Measurements from ENCODE around the gene GNG11.

DNA sequence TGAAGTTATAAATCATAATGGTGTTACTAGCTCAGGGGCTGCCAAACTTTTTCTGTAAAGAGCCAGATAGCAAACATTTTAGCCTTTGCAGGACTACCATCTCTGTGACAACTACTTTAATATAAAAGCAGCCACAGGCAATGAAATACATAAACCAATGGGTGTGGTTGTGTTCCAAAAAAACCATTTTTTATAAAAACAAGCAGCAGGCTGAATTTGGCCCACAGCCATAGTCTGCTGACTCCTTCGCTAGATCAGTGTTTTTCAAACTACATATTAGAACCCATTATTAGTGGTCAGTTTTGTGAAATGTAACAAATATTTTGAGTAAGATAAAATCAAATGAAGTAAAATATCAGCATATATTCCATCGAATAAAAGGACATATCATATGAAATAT is 13.6 kb downstream of the GNG11 start:
- TF ChIP-seq, protein P1, sequence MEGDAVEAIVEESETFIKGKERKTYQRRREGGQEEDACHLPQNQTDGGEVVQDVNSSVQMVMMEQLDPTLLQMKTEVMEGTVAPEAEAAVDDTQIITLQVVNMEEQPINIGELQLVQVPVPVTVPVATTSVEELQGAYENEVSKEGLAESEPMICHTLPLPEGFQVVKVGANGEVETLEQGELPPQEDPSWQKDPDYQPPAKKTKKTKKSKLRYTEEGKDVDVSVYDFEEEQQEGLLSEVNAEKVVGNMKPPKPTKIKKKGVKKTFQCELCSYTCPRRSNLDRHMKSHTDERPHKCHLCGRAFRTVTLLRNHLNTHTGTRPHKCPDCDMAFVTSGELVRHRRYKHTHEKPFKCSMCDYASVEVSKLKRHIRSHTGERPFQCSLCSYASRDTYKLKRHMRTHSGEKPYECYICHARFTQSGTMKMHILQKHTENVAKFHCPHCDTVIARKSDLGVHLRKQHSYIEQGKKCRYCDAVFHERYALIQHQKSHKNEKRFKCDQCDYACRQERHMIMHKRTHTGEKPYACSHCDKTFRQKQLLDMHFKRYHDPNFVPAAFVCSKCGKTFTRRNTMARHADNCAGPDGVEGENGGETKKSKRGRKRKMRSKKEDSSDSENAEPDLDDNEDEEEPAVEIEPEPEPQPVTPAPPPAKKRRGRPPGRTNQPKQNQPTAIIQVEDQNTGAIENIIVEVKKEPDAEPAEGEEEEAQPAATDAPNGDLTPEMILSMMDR (tag by site-specific recombination; IDR thresholded peaks at IDR 0.05) = no peak
- no peak for TF ChIP-seq REPIN1 (tag by site-specific recombination; IDR thresholded peaks at IDR 0.05; ENCODE audit: low read depth)
- TF ChIP-seq ZNF707 (tag by site-specific recombination; IDR thresholded peaks at IDR 0.05) = no peak
- no peak for TF ChIP-seq ZNF184 (tag by site-specific recombination; IDR thresholded peaks at IDR 0.05)
- no peak for TF ChIP-seq ZNF24 (tag by site-specific recombination; IDR thresholded peaks at IDR 0.05)
- no peak for TF ChIP-seq ZFP3 (tag by site-specific recombination; IDR thresholded peaks at IDR 0.05; ENCODE audit: low read depth)
- no peak for TF ChIP-seq ZNF585B (tag by site-specific recombination; IDR thresholded peaks at IDR 0.05)
- TF ChIP-seq, protein P2, sequence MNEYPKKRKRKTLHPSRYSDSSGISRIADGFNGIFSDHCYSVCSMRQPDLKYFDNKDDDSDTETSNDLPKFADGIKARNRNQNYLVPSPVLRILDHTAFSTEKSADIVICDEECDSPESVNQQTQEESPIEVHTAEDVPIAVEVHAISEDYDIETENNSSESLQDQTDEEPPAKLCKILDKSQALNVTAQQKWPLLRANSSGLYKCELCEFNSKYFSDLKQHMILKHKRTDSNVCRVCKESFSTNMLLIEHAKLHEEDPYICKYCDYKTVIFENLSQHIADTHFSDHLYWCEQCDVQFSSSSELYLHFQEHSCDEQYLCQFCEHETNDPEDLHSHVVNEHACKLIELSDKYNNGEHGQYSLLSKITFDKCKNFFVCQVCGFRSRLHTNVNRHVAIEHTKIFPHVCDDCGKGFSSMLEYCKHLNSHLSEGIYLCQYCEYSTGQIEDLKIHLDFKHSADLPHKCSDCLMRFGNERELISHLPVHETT (tag by site-specific recombination; IDR thresholded peaks at IDR 0.05) = no peak
- no peak for TF ChIP-seq ZNF501 (tag by site-specific recombination; IDR thresholded peaks at IDR 0.05)
- TF ChIP-seq YY1 (tag by site-specific recombination; IDR thresholded peaks at IDR 0.05) = no peak
- TF ChIP-seq, protein P3, sequence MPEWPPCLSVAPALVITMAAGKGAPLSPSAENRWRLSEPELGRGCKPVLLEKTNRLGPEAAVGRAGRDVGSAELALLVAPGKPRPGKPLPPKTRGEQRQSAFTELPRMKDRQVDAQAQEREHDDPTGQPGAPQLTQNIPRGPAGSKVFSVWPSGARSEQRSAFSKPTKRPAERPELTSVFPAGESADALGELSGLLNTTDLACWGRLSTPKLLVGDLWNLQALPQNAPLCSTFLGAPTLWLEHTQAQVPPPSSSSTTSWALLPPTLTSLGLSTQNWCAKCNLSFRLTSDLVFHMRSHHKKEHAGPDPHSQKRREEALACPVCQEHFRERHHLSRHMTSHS (tag by site-specific recombination; IDR thresholded peaks at IDR 0.05) = no peak
